HepG2 (cell line): ENCODE data around the gene CATSPERD. TPM values are rescaled to one million over a fixed set of nuclear protein-coding genes. Genes with fewer than 3 reads are reported as not detected.

ENCODE experiments used
- ASH2L ChIP-seq: fragments of 300-600, 200-600 bp; sonication (generic); IDR thresholded peaks from 2 replicates; pipeline ENCODE4 v1.7.0; 2017; ENCODE audit warnings: low read depth, mild to moderate bottlenecking, moderate library complexity, mixed read lengths, low read length; ENCODE audit not compliant: insufficient read length
- BRD4 ChIP-seq: sonication (generic); formaldehyde crosslinking; IDR thresholded peaks from 2 replicates; pipeline ENCODE4 v1.4.0; 2020; ENCODE audit warnings: missing genetic modification reagents
- CREBL2 ChIP-seq: sonication (generic); formaldehyde crosslinking; IDR thresholded peaks from 2 replicates; pipeline ENCODE4 v1.8.1; 2023; ENCODE audit warnings: missing genetic modification reagents, mild to moderate bottlenecking, borderline replicate concordance
- LCORL ChIP-seq, 2 experiments: fragments of 450-650 bp in 1 of 2; sonication (generic) in 1 of 2; formaldehyde crosslinking in 1 of 2; IDR thresholded peaks; 2 replicates each; pipeline versions ENCODE4 v1.5.0 to v1.6.1; 2017 to 2020; ENCODE audit warnings: antibody characterized with exemption in 1 of 2, missing genetic modification reagents in 1 of 2
- MED8 ChIP-seq: sonication (generic); formaldehyde crosslinking; IDR thresholded peaks from 2 replicates; pipeline ENCODE4 v1.8.1; 2023; ENCODE audit warnings: mild to moderate bottlenecking, missing genetic modification reagents; ENCODE audit not compliant: insufficient replicate concordance
- MXI1 ChIP-seq: IDR thresholded peaks from 3 replicates; pipeline ENCODE4 v1.6.1; 2012; ENCODE audit warnings: low read depth, low read length, inconsistent platforms, borderline replicate concordance
- PLSCR1 ChIP-seq: sonication (generic); formaldehyde crosslinking; IDR thresholded peaks from 2 replicates; pipeline ENCODE4 v1.5.0; 2020; ENCODE audit warnings: missing genetic modification reagents, mild to moderate bottlenecking, borderline replicate concordance
- SALL1 ChIP-seq: sonication (generic); formaldehyde crosslinking; IDR thresholded peaks from 2 replicates; pipeline ENCODE4 v1.8.0; 2022; ENCODE audit warnings: mild to moderate bottlenecking, missing genetic modification reagents
- SMAD3 ChIP-seq: sonication (generic); formaldehyde crosslinking; IDR thresholded peaks from 2 replicates; pipeline ENCODE4 v1.4.0; 2020; ENCODE audit warnings: missing genetic modification reagents
- ZBED4 ChIP-seq: sonication (generic); formaldehyde crosslinking; IDR thresholded peaks from 2 replicates; pipeline ENCODE4 v1.4.0; 2020; ENCODE audit warnings: missing genetic modification reagents, borderline replicate concordance
- ZBTB26 ChIP-seq: IDR thresholded peaks from 2 replicates; pipeline ENCODE4 v1.6.1; 2016; ENCODE audit warnings: missing compliant biosample characterization, missing genetic modification reagents, borderline replicate concordance
- ZNF142 ChIP-seq: sonication (generic); formaldehyde crosslinking; IDR thresholded peaks from 2 replicates; pipeline ENCODE4 v1.4.0; 2020; ENCODE audit warnings: missing genetic modification reagents
- ZNF180 ChIP-seq: sonication (generic); formaldehyde crosslinking; IDR thresholded peaks from 2 replicates; pipeline ENCODE4 v1.4.0; 2020; ENCODE audit warnings: low read depth, missing genetic modification reagents, borderline replicate concordance
- ZNF562 ChIP-seq: sonication (generic); formaldehyde crosslinking; IDR thresholded peaks from 2 replicates; pipeline ENCODE4 v1.8.0; 2022; ENCODE audit warnings: missing genetic modification reagents, borderline replicate concordance
- ZNF589 ChIP-seq: sonication (generic); formaldehyde crosslinking; conservative IDR thresholded peaks from 2 replicates; pipeline ENCODE4 v1.8.0; 2022; ENCODE audit warnings: mild to moderate bottlenecking, moderate library complexity, missing genetic modification reagents
- polyA plus RNA-seq, 8 experiments: library from polyadenylated mRNA; depleted of rRNA in 3 of 8; stranded (reverse) in 7 of 8; unstranded in 1 of 8; fragments of >200 nt; fragmentation: Illumina TruSeq in 4 of 8; extraction: Trizol in 4 of 8; gene quantifications; 2 replicates each; pipeline versions ENCODE4 v1.2.1 to v1.2.3, GENCODE V29; 2011 to 2016; ENCODE audit warnings: low read depth in 4 of 8, missing spikeins in 1 of 8, mixed read lengths in 1 of 8; ENCODE audit not compliant: insufficient read depth in 1 of 8
- total RNA-seq, 5 experiments: library from RNA; depleted of rRNA; stranded (reverse); fragments of >200 nt; fragmentation: Illumina TruSeq; extraction: Trizol; gene quantifications; 2 replicates each; pipeline ENCODE4 v1.2.3, GENCODE V29; 2016; ENCODE audit warnings: low read depth in 1 of 5

The CATSPERD gene
- total and polyA plus RNA-seq, 2 of the 13 experiments (the other 11 are each of a cell fraction or from before 2014, with no cell fraction given): 0.04 TPM; not detected in 1

GRCh38 chr19:5719961-5720790, at the start of gene CATSPERD, which contains the start of gene LONP1 (continued):
- peak; percentile 94 for TF ChIP-seq ZNF589 (CRISPR knock-in tag)
- TF ChIP-seq SALL1 (CRISPR knock-in tag): peak; percentile 81
- peak; percentile 60 for TF ChIP-seq MED8
- TF ChIP-seq ZNF562: peak; percentile 74; the same call in 1 of the 2 replicates
- TF ChIP-seq ASH2L: peak; percentile 74
- TF ChIP-seq CREBL2 (CRISPR knock-in tag): peak; percentile 86; the same call in 1 of the 2 replicates
- no peak for TF ChIP-seq LCORL (IDR thresholded peaks at IDR 0.05)
- TF ChIP-seq LCORL (CRISPR knock-in tag; IDR thresholded peaks at IDR 0.05): peak; percentile 65
- TF ChIP-seq ZBTB26 (CRISPR knock-in tag): peak; percentile 58
- TF ChIP-seq SMAD3 (CRISPR knock-in tag): peak; percentile 65; the same call in 1 of the 2 replicates
- TF ChIP-seq ZNF142 (CRISPR knock-in tag): peak; percentile 80
- TF ChIP-seq PLSCR1 (CRISPR knock-in tag): no peak
- peak; percentile 98; the same call in 2 of the 3 replicates for TF ChIP-seq MXI1
- peak; percentile 27; the same call in 1 of the 2 replicates for TF ChIP-seq ZBED4 (CRISPR knock-in tag)
- TF ChIP-seq BRD4 (CRISPR knock-in tag): peak; percentile 62; the same call in 1 of the 2 replicates
- TF ChIP-seq ZNF180 (CRISPR knock-in tag): no peak
